Stimulated activated CD8-positive, alpha-beta memory T cell treated with anti-CD3 and anti-CD28 coated beads, Interleukin-4, amount 100 ng/mL, for 4 hours (primary cell): Measurements from ENCODE around the gene ST8SIA2.

Experiments used
- DNase-seq, 2 donors: peaks; one replicate each; pipeline ENCODE4 v3.0.0-alpha.2; 2020; ENCODE audit warnings: low read depth in 2 of 2, low spot score in 1 of 2

The ST8SIA2 gene

DNA sequence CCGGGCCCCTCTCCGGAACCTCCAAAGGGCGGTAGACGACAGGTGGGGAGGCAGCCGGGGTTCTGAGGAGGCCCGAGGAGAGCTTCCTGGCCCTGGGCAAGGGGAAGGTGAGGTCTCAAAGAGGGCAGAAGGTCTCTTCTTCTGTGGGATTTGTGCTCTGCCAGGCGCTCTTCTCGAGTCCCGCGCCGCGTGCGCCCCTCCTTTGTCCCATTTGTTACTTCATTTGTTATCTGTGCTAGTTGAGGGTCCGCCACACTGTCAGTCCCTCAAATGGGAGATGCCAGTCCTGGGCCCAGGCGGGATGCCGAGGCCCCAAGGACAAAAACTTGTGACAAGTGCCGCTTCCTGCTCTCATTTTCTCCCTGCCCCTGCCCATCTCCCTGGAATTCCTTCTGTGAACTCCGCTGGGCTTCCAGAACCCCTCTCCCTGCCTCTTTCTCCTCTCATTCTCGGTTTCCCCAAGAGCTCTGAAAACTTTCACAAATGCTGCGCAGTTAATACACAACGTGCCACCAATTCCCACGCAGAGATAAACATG is 1.5 kb downstream of the ST8SIA2 start:
- DNase-seq = no peak

DNA sequence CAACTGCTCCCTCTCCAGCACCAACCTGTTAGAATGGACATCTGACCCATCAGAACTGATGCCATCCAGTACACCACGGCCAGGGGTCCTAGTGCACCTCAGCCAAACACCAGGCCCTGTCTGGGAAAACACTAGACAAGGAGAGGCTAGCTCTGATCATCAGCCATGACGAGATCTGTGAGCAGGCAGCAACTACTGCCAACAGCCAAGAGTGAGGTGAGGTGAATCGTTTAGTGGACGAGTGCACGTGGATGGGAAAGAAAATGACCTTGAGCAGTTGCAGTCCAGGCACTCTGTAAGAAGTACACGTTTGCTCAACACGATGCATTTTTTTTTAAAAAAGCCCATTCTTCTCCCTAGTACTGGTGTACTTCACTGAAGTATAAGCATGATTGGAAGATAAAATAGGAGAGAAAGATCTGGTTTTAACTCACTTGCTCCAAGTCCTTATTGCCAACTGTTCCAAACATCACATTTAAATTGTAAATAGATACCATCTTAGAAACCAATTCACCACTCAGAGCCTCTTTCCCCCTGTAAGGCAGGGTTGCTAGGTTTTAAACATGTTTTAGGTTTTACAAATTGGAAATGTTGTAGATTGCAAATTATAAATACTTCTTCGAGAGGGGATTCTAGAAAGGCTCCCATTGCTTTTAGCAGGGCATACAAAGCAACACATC is 5.7 kb downstream of the ST8SIA2 start:
- DNase-seq = no peak

- no peak for DNase-seq
These were observed 6.9 kb downstream of the ST8SIA2 start for GRCh38 chr15:92400573-92400972.

GRCh38 chr15:92400980-92401787 is 7.5 kb downstream of the ST8SIA2 start:
- no peak for DNase-seq

- DNase-seq = no peak
These were observed 9.1 kb downstream of the ST8SIA2 start for GRCh38 chr15:92402751-92403150.

GRCh38 chr15:92405942-92406341 is 12.3 kb downstream of the ST8SIA2 start:
- no peak for DNase-seq

GRCh38 chr15:92407321-92407720 is 13.6 kb downstream of the ST8SIA2 start:
- no peak for DNase-seq

DNA sequence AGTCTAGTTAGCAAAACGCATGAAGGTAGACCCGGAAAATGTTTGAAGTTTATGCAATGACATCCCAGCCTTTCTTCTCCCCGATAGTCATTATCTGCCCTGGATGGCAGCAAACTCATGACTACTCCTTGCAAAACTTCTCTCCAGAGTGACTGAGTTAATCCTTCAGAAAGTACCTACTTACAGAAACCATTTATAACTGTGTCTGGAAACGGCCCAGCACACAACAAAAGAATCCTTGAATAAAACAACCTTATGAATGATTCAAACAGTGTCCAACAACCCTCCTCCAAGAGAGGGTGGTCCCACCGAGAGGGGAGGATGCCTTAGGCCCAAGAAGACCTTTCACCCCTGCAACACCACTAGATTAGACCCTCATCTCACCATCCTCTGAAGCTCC is 14.2 kb downstream of the ST8SIA2 start:
- DNase-seq = no peak

DNA sequence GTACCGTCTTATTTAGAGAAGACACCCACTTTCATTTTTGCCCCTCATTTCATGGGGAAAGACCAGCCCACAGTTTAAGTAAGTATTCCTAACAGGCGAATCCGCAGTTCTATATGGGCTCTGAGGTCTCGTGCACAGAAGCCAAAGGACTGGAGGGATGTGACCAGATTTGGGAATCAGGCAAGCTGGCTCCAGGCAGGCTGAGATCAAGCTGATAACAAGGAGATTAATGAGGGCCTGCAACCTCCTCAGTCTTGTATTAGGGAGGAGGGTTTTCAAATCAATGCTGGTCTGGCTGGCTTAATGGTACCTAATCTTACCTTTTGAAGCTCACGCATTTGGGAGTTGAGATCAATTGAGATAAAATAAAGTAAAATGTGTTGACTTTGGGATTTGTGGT is 15.3 kb downstream of the ST8SIA2 start:
- DNase-seq = no peak

- no peak for DNase-seq
These were observed 15.8 kb downstream of the ST8SIA2 start for GRCh38 chr15:92409521-92409920.

DNA sequence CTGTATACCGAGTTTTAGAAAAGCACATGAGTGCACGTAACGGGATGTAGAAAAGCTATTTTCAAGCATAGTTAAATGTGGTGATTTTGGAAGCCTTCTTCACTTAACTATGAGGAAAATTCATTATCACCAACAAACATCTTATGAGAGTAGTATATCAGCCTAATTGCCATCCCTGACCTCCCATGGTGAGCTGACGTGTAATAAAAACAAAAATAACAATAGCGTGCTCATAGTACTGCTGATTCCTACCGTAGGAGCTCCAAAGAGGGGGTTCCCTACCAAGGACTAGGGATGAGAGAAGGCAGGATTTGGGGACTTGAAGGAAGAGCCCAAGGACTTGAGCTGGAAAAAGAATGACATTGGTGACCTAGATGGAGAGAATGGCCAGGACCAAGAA is 16.9 kb downstream of the ST8SIA2 start:
- DNase-seq = no peak

- DNase-seq = no peak
These were observed 17.6 kb downstream of the ST8SIA2 start for GRCh38 chr15:92411256-92411655.

- DNase-seq = no peak
These were observed 19.8 kb downstream of the ST8SIA2 start for GRCh38 chr15:92413510-92413909.

- DNase-seq = no peak
These were observed 22.1 kb downstream of the ST8SIA2 start for GRCh38 chr15:92415639-92416297.

DNA sequence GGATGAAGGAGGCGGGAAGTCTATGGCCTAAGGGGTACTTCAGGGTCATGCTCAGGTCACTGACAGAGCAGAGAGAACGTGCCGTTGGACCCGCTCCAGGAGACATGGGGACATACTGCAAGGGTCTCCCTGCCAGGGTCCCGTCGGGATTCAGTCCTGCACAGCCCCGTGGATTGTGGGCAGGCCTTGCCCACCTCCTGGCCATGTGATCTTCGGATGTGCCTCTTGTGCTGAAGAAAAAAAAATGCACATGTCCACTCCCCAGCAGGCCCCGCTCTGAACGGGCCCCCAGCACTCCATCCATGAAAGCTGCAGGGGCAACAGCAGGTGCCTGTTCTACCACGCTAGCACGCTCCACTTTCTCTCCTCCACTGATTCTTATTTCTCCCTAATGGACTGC is 22.9 kb downstream of the ST8SIA2 start:
- no peak for DNase-seq

- no peak for DNase-seq
These were observed 24.0 kb downstream of the ST8SIA2 start for GRCh38 chr15:92417716-92418115.

- no peak for DNase-seq
These were observed 25.2 kb downstream of the ST8SIA2 start for GRCh38 chr15:92418864-92419263.

DNA sequence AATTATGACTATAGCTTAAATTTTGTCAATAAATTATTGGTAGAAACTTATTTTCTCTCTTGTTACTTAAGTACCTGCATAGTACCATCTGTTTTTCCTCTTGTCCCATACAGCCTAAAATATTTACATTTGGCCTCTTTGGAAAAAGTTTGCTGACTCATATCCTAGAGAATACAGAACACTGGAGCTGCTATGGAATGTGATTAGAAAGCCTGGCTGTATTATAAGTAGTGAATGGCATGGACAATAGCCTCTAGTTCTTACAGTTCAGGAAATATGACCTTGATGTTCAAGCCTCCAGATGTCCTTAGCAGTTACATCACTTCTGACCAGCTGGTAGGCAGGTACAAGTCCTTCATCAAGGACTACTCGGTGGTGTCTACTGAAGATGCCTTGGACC is 28.3 kb downstream of the ST8SIA2 start:
- DNase-seq = no peak

DNA sequence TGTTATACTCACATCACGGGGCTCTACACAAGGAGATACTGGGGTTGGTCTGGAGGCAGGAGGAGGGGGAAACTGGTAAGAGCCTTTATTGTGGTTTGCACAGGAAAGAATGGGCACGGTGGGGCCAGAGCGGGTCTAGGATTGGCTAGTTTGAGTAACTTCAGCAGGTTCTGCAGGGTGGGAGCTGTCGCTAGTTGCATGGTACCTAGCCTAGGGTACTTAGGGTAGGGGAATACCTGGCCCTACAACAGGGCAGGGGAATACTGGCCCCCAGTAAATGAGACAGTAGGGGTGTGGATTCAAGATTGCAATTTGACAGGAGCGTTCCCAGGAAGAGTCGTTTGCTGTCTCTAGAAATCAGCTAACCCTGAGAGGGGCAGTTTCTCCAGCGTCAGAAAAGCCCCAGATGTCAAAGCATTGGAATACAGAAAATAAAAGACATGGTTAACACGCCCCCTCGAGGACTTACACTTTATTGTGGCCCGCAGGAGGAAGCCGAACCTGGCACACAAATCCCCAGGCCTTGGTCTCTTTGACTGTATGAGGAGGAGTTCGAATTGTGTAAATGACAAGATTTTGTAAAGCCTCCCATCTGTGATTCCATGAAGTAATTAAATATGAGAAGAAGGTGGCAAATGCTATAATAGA is 32.0 kb downstream of the ST8SIA2 start:
- no peak for DNase-seq

DNA sequence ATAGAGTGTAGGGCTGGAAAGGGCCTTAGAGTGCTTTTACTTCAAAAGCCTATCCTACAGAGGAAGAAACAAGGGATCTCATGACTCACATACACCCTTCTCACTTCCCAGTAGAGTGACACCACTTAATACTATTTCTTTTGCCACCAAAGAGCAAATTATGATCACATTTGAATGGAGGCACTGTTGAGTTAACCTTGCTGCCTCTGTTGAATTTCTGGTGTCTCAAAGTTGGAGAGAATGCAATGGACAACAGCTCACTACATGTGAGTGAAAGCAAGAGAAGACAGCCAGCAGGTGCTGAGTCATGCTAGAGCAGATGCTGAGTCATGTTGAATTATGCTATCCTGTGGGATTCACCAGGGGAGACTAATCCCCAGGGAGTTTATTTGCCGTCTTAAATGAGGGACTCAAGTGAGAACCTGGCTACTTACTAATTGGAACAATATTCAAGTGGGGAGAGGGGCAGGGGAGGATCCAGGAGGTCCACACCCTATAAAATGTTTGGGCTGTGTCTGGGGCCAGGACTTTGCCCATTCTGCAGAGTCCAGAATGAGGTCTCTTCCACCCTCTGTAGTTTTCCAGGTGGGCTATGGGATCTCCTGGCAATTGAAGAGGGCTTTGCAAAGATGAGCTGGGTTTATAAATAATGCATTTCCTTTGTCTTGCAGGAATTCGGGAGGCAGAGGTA is 35.8 kb downstream of the ST8SIA2 start:
- DNase-seq = no peak

GRCh38 chr15:92430069-92430440 is 36.4 kb downstream of the ST8SIA2 start:
- DNase-seq = no peak
